ENCODE data around the gene RFC3.

DNA sequence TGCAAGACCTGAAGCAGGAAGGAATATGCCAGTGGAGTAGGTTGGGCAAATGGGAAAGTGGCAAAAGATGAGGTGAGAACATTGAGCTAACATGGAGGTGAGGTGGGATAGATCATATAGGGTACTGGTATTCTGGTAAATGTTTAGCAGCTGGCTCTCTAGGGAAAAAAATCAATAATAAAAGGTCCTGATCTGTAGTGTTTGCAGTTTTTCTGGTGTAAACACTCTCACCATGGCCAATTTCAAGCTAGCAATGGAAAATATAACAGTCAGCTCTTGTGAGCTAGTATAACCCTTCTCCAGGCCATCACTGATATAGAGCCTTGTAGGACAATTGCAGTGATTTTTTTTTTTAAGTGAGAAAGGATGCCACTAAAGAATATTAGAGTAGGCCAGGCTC, 31.3 kb downstream of the RFC3 start:
- TF ChIP-seq EZH2 (IDR thresholded peaks at IDR 0.05; ENCODE audit: low read depth): no peak
- TF ChIP-seq, protein P1, sequence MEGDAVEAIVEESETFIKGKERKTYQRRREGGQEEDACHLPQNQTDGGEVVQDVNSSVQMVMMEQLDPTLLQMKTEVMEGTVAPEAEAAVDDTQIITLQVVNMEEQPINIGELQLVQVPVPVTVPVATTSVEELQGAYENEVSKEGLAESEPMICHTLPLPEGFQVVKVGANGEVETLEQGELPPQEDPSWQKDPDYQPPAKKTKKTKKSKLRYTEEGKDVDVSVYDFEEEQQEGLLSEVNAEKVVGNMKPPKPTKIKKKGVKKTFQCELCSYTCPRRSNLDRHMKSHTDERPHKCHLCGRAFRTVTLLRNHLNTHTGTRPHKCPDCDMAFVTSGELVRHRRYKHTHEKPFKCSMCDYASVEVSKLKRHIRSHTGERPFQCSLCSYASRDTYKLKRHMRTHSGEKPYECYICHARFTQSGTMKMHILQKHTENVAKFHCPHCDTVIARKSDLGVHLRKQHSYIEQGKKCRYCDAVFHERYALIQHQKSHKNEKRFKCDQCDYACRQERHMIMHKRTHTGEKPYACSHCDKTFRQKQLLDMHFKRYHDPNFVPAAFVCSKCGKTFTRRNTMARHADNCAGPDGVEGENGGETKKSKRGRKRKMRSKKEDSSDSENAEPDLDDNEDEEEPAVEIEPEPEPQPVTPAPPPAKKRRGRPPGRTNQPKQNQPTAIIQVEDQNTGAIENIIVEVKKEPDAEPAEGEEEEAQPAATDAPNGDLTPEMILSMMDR (conservative IDR thresholded peaks at IDR 0.05): no peak

All from PC-9 (cell line).